HG02938 (cell line): Measurements from ENCODE around the gene IP6K1.

Experiments
- ATAC-seq: cut with Tn5 transposase; IDR thresholded peaks from one replicate; pipeline ENCODE4 v1.9.1; 2021; ENCODE audit warnings: mild to moderate bottlenecking, moderate library complexity; ENCODE audit not compliant: unreplicated experiment

Gene IP6K1

GRCh38 chr3:49725906-49726681 lies 60.2 kb downstream of the IP6K1 start:
- no peak for ATAC-seq

- ATAC-seq: no peak
Measured at GRCh38 chr3:49724586-49724985, 61.8 kb downstream of the IP6K1 start.

GRCh38 chr3:49723628-49724551 lies 62.5 kb downstream of the IP6K1 start, which contains the start of gene GMPPB:
Gene GMPPB (minus strand): TSS chr3:49723951. CDS start chr3:49723726, 225 bp downstream.
- peak; percentile 63 for ATAC-seq

- ATAC-seq: no peak
Measured at GRCh38 chr3:49723296-49723627, 63.1 kb downstream of the IP6K1 start.

- no peak for ATAC-seq
Measured at GRCh38 chr3:49722896-49723295, 63.4 kb downstream of the IP6K1 start.

- ATAC-seq: no peak
Measured at GRCh38 chr3:49721896-49722781, 64.2 kb downstream of the IP6K1 start.

- no peak for ATAC-seq
Measured at GRCh38 chr3:49721596-49721895, 64.8 kb downstream of the IP6K1 start.

- no peak for ATAC-seq
Measured at GRCh38 chr3:49720855-49721595, 65.3 kb downstream of the IP6K1 start.

- ATAC-seq: peak; percentile 50
Measured at GRCh38 chr3:49719214-49719884, 67.0 kb downstream of the IP6K1 start, which contains the start of gene AMIGO3. Gene AMIGO3 (minus strand): TSS chr3:49719684. CDS start chr3:49719465, 219 bp downstream.

GRCh38 chr3:49718858-49719213 lies 67.5 kb downstream of the IP6K1 start:
- ATAC-seq: no peak

GRCh38 chr3:49717959-49718857 lies 68.1 kb downstream of the IP6K1 start:
- no peak for ATAC-seq

GRCh38 chr3:49717211-49717958 lies 69.0 kb downstream of the IP6K1 start:
- ATAC-seq: no peak

- no peak for ATAC-seq
Measured at GRCh38 chr3:49716691-49717210, 69.6 kb downstream of the IP6K1 start.

GRCh38 chr3:49716169-49716568 lies 70.2 kb downstream of the IP6K1 start:
- ATAC-seq: no peak

- no peak for ATAC-seq
Measured at GRCh38 chr3:49715611-49716121, 70.7 kb downstream of the IP6K1 start.

- ATAC-seq: no peak
Measured at GRCh38 chr3:49714728-49715550, 71.4 kb downstream of the IP6K1 start.
